GM18520 (cell line): Measurements from ENCODE around the gene SLC35A4.

Experiments
- ATAC-seq: cut with Tn5 transposase; IDR thresholded peaks from one replicate; pipeline ENCODE4 v1.9.1; 2021; ENCODE audit not compliant: unreplicated experiment

Gene SLC35A4, protein sequence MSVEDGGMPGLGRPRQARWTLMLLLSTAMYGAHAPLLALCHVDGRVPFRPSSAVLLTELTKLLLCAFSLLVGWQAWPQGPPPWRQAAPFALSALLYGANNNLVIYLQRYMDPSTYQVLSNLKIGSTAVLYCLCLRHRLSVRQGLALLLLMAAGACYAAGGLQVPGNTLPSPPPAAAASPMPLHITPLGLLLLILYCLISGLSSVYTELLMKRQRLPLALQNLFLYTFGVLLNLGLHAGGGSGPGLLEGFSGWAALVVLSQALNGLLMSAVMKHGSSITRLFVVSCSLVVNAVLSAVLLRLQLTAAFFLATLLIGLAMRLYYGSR

DNA sequence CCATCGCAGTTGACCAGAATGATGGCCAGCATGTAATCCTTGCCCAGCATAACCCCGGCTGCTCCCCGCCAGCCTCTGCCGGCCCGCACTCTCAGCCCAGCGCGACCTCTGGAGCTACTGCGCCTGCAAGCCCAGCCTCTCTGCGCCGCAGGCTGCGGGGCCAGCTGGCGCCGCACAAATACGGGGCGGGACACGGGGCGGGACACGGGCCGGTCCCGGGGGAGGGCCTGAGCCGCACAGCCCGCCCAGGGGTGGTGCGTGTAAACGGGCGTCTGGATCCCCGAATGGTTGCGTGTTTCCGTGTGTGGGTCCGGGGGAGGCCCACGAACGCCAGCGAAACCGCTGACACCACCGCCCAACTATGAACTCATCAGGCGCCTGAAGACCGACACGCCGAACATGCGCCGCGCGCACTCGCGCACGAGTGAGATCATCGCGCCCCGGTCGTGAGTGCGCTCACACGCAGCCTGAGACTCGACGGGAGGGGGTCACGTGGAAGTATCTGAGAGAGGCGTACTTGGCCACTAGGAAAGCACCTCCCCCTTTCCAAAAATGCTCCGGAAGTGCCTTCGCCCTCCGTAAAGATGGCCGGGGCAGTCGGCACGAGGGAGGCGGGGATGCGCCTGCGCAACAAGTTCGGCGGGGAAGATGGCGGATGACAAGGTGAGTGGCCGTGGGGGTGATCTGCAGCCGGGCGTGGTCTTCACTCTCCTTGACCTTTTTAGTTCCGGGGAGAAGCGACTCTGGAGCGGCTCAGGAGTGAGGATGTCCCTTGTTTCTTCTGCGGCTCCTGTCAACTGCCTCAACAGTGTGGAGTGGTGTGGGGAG lies at the start of gene SLC35A4, which contains the start of gene APBB3:
Gene SLC35A4, plus strand, starts transcription at position 633 of the 828 bp plus-strand sequence. CDS start 2,342 bp downstream, outside the sequence.
Gene APBB3, minus strand, starts transcription at position 403 of the 828 bp plus-strand sequence. Its CDS starts 353 bp downstream, at position 50.
- peak; percentile 74 for ATAC-seq

DNA sequence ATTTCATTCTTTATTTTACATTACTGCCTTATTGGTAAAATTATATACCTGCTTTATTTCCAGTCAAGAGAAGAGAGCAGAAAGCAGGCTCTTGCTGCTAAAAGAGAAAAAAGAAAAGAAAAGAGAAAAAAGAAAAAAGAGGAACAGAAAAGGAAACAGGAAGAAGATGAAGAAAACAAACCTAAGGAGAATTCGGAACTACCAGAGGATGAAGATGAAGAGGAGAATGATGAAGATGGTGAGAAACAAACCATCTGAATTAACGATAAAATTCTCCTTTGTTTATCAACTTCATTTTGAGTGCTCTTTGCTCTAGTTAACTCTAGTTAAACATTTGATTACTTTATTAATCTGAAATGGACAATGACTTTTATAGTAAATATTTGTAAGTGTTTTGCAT lies 40.6 kb upstream of the SLC35A4 start:
- no peak for ATAC-seq

DNA sequence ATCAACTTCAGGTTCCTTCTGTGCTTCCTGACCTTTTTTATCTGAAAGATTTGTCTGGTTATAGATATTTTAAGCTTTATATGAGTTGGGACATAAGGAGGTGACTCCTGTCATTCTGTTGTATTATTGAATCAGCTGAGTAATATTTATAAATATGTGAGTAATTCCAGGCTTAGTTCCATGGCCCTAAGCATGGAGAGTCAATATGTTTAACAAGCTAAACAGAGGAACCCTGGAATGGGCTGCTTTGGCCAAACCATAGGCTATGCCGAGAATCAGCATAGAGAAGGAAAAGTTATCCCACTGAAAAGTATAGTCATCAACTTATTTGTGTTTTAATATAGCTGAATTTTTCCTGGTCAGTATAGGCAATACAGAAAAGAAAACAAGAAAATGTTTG lies 24.4 kb upstream of the SLC35A4 start:
- ATAC-seq = no peak

DNA sequence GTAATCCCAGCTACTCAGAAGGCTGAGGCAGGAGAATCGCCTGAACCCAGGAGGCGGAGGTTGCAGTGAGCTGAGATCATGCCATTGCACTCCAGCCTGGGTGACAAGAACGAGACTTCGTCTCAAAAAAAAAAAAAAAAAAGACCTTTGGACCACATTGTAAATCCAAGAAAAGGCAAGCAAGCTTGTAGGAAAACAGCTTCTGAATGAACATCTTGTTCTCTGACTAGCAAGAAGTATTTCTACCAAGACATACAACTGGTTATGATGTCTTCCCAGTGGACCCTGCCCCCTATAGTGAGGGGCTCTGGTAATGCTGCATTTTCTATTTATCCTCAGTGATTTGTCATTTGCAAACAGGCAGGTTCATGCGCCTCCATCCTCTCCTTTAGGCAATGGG lies 21.7 kb upstream of the SLC35A4 start:
- no peak for ATAC-seq

DNA sequence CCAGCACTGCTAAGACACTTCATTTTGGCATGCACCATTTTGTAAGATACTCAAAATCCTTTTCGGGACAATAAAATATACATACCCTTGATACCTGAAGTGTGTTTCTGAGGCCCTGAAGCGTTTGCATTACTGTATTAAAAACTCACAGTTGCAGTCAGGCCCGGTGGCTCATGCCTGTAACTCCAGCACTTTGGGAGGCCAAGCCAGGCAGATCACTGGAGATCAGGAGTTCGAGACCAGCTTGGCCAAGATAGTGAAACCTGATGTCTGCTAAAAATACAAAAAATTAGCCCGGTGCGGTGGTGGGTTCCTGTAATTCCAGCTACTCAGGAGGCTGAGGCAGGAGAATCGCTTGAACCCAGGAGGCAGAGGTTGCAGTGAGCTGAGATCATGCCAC lies 19.6 kb upstream of the SLC35A4 start:
- no peak for ATAC-seq

DNA sequence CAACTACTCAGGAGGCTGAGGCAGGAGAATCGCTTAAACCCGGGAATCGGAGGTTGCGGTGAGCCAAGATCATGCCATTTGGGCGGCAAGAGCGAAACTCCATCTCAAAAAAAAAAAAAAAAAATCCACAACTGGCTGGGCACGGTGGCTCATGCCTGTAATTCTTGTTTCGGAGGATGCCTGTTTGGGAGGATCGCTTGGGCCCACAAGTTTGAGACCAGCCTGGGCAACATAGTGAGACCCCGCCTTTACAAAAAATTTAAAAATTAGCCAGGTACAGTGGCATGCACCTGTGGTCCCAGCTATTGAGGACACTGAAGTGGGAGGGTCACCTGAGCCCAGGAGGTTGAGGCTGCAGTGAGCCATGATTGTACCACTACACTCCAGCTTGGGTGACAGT lies 19.0 kb upstream of the SLC35A4 start:
- ATAC-seq = no peak

DNA sequence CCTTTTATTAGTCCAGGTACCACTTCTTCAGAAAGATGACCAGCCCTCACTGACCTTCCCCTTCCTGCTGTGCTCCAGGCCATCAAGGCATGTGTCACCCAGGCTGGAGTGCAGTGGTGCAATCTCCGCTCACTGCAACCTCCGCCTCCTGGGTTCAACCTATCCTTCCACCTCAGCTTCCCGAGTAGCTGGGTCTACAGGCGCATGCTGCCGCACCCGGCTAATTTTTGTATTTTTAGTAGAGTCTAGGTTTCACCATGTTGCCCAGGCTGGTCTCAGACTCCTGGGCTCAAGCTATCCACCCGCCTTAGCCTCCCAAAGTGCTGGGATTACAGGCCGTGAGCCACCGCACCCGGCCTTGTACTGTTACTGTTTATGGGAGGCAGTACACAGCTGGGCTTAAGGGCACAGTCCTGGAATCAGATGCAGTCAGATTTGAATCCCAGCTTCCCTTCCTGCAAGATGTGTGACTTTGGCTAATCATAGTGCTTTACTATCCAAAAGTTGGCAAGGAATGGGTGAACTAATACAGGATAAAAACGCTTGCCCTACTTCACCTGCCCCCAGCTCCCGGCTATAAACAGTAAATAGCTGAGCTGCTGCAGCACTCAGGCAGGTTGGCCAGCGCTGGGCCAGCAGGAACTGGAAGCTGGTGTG lies 17.6 kb upstream of the SLC35A4 start:
- no peak for ATAC-seq

DNA sequence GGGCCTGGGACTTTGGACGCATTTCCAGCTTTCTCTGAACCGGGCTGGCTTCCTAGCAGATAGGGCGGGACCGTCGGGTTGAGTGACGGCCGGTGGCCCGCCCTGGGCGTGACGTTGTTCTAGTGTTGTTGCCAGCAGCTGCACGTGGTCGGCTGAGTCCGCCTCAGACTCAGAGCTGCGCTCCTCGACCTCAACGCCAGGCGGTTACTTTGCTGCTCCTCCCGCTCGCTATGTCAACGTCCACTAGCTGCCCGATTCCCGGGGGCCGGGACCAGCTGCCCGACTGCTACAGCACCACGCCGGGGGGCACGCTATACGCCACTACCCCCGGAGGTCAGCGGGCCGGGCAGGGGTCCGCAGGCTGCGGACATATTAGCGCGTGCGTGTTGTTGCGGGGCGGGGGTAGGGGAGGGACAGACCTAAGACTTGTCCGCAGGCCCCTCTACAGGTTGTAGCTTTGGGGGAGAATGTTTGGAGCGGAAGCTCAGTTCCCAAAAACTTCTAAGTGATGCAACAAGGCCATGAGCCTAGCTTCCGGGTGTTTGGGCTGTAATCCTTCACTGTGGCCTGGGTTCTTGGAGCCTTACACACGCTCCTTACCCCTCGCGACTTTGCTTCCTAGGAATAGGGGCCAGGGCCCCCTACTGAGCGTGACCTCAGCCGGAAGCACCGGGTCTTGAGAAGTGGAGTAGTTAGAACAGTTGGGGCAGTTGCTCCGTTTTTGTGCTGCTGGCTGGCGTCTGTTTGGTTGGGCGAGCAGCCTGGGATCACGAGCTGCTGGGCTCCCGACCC lies 16.9 kb upstream of the SLC35A4 start, which contains the start of gene EIF4EBP3:
Gene EIF4EBP3, plus strand, starts transcription at position 155 of the 792 bp plus-strand sequence. Its CDS starts 76 bp downstream, at position 231.
- peak; percentile 99 for ATAC-seq

DNA sequence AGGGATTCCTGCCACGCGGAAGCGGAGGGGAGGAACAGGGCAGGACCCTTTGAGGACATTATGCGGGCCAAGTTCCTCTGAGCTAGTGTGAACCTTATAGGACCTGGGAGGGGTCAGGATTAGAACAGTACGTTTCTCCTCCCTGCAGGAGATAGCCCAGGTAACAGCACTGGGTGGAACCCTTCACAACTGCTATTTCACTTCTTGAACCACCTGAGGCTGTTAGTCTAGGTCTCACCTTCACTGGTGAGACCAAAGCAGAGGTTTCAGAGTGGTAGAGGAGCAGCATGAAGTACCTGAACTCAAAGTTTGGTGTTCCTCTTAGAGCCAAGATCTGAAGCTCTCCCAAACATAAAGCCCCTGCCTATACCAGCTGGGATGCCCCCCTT lies 16.3 kb upstream of the SLC35A4 start:
- ATAC-seq = no peak

DNA sequence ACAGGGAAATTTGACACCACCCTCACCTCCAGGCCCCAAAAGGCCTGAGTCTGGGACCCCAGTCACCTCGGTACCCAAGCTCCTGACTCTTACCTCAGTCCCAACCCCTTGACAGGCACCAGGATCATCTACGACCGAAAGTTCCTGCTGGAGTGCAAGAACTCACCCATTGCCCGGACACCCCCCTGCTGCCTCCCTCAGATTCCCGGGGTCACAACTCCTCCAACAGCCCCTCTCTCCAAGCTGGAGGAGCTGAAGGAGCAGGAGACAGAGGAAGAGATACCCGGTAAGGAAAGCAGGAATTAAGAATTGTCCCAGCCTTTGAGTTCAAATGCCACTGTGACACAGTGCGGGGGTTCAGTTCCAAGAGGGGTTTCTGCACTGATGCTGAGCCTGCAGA lies 15.8 kb upstream of the SLC35A4 start:
- ATAC-seq = no peak

DNA sequence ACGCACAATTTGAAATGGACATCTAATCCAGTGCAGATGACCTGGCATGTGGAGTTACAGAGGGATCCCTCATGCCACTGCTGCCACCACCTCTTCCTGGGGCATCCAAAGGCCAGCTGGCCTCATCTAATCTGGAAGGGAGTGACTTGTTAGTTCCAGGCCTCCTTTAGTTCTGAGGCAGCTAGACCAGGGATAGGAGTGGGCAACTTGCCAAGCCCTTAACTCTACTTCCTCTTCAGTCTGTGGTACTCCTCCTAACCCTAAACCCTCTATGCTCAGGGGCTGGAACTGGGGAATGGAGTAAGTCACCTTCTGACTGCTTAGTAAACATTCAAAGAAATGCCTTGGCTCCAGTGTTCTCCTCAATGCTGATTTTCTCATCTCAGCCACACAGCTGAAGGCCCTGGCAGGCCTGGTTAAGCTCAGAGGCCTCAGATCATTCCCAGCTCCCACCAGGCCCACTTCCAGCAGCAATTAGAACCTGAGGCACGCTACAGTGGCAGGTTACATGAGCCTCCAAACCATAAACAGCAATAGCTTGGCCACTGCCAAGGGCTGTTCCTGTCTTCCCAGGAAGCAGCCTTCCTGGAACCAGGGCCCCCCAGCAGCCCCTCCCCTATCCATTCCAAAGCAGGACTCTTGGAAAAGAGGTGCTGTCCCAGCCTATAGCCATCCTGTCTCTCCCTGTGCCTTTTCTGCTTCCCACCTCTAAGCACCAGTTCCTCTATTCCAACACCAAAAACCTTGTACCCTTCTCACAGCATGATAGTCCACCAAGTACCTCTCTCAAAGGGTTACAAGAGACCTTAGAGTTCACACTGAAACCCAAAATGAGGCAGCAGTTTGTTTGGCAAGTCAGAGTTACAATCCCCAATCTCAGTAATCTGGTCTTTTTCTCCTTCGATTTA lies 15.1 kb upstream of the SLC35A4 start:
- no peak for ATAC-seq

DNA sequence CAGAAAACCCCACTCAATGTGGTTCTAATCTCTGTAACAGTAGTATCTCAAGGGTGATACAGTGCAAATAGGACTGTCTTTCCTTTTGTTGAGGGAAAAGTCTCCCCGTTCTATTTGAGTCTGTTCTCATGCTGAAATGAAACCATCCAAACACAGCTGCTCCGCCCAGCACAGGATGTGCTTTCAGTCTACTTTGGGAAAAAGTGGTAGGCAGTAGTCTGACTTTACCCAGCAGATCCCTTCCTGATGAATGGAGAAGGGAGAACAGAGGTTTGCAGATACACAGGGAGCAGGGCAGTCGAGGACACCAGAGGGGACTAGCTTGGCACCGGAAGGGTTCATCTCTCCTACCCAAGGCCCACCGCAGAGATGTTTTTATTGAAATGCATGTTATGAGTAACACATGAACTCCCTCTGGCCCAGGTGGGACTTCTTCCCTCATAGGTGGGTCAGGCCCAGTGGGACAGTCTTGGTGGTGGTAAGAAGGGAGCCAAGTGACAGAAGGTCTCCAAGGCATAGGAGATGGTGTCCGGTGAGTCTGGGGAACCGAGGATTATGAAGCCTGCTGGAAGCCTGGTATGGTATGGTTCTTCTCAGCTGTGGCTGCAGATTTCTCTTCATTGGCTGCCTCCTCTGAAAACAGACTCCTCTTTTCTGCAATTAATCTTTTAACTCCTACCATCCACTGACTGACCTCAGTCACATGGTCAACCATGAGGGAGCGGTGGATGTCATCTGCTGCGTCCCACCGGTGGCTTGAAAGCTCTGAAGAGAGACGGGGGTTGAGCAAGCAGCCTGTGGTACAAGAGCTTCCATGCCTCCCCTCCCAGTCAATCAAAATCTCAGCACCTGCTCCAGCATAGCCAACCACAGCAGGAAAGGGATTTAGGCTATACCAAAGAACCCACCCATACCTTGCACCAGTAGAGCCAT lies 14.2 kb upstream of the SLC35A4 start:
- ATAC-seq = no peak

DNA sequence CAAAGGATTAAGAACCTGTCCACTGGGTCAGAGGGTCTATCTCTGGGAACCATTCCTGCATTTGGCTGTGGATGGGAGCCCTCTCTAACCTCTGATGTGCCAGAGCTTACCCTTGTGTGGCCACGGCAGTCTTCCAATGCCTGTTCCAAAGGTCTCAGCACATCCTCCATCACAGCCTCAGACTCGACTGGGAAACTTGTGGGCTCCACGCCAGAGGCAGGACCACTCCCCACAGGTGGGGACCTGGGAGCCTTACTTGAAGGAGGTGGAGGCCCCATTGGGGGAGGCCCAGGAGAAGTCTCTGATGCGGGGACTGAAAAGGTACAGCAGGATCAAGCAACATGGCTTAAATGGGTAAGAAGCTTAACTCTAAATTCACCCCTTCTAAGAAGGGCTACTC lies 12.8 kb upstream of the SLC35A4 start:
- no peak for ATAC-seq

DNA sequence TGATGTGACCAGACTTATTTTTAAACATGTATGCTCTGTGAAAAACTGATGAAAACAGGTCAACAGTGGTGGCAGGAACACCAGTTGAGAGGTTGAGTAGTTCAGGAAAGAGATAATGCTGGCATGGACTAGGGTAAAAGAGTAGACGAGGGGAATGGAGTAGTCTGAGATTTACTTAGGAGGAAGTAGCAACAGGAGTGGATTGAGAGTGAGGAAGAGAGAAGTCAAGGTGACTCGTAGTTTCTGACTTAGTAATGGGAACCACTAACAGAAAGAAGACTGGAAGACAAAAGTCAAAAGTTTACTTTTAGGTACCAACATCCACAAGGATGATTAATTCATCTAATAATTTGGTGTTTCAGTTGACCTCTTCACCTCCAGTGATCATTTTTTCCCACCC lies 11.0 kb upstream of the SLC35A4 start:
- ATAC-seq = no peak

DNA sequence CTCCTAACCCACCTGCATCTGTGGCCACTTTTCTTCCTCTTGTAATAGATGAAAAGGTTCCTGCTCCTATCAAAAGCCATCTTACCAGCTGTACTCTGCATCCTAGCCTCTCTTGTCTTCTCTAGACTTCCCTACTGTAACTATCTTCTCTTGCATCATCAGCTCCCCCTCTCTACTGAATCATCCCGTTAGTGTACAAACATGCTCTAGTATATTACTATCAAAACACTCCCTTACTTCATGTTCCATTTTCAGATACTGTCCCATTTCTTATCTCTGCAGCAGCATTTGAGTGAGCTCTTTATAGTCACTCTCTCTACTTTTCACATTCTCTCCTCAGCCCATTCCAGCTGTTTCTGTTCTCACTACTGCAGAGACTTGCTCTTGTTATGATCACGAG lies 10.2 kb upstream of the SLC35A4 start:
- ATAC-seq = no peak

DNA sequence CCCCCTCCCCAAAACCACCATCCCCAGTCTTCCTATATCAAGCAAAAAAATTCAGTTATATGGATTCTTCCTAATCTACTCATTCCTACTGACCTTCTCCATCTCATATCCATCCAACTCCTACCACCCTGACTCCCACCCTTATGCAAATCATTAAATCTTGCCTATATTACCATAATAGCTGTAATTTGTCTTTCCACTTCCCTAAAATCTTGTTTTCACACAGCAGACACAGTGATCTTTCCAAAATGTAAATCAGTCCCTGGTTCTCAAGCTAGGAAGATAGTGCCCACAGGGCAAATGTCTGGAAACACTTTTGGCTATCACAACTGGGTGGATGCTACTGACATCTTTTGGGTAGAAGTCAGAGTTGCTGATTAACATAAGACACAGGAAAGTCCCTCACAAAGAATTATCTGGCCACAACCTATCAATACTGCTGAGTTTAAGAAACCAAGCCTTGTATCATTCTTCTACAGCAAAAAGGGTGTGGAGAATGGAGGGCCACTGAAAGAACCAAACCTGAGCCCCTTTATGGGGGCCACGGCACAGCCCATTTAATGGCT lies 8.8 kb upstream of the SLC35A4 start:
- peak; percentile 27 for ATAC-seq

DNA sequence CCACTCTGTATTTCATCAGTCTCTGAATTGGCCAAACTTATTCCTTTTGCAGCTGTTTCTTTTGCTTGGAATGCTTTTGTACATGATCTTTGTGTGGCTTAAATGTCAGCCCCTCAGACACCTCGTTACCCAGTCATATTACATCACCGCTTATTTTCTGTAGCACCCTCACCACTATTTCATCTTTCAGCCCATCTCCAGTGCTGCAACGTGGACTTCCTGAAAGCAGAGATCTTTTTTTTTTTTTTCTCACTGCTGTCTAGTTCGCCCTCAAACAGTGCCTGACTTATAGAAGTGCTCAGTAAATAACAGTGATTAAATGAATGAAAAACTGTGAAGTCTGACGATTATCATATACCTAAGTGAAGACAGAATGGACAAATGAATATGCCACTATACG lies 8.2 kb upstream of the SLC35A4 start:
- ATAC-seq = no peak

DNA sequence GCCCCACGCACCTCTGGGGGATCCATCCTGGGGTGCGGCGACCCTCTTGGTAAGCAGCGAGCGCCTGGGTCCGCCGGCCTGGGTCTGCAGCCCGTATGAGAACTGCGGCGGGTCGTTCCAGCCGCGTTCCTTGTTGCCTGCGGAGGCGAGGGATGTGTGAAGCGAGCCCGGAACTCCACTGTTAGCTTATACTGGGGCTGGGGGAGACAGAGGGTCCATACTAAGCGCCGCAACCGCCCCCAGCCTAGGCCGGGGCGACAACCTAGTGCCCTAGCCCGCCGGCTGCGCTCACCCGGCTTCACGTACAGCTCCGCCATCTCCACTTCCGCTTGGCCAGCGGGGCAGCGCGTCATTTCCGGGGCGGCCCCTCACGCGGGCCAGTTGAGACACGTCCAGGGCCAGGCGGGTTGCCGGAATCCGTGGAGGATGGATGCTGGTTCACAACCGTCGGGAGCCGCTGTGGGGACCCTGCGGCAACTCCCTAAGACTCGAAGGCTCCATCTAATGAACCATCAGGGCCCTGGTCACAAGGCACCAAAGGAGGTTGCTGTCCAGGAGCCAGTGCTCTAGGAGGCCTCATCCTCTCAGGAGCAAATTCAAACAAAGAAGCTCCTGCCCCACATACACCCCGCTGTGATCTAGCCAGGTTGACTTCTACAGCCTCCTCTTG lies 7.4 kb upstream of the SLC35A4 start, which contains the start of gene SRA1:
Gene SRA1, minus strand, starts transcription at position 338 of the 670 bp plus-strand sequence. Its CDS starts 21 bp downstream, at position 317.
- peak; percentile 91 for ATAC-seq
